Upper lobe of right lung (tissue), 1 donor: ENCODE results near the gene CADM1. TPM values are rescaled to one million over a fixed set of nuclear protein-coding genes. Genes with fewer than 3 reads are reported as not detected.
A peak's percentile ranks its signal among the peaks of the same experiment; 100 is the strongest.

Experiments used
- ATAC-seq: fragments of 200-7000 bp; cut with Tn5 transposase; one replicate; pipeline ENCODE4 v1.9.1; 2020; ENCODE audit warnings: mild to moderate bottlenecking, moderate library complexity
- DNase-seq: peaks from one replicate; pipeline ENCODE4 v3.0.0-alpha.2; 2020
- H3K27ac ChIP-seq: fragments of 200-600 bp; one replicate; pipeline ENCODE4 v1.8.0; 2022
- H3K27me3 ChIP-seq: fragments of 200-600 bp; one replicate; pipeline ENCODE4 v1.8.0; 2022; ENCODE audit warnings: mild to moderate bottlenecking
- H3K36me3 ChIP-seq: fragments of 200-600 bp; one replicate; pipeline ENCODE4 v1.8.0; 2022
- H3K4me1 ChIP-seq: fragments of 200-600 bp; one replicate; pipeline ENCODE4 v1.8.0; 2022
- H3K4me3 ChIP-seq: fragments of 200-600 bp; one replicate; pipeline ENCODE4 v1.8.0; 2022; ENCODE audit warnings: mild to moderate bottlenecking
- H3K9me3 ChIP-seq: fragments of 200-600 bp; one replicate; pipeline ENCODE4 v1.8.0; 2022
- intact Hi-C: fragments of 100-400 bp; cut with DNase I; formaldehyde crosslinking; loops from one replicate; pipeline ENCODE4 v1.11.0; 2022
- total RNA-seq: library from RNA; stranded (reverse); fragmentation: NEBNext Ultra II Directional; extraction: Animal tissue kit (Norgen Biotek cat#: 25700); gene quantifications from one replicate; pipeline ENCODE4 v1.2.1, GENCODE V29; 2021
- TF ChIP-seq, protein P1 (sequence below): fragments of 200-600 bp; IDR thresholded peaks from one replicate; pipeline ENCODE4 v1.8.0; 2022; ENCODE audit warnings: antibody characterized with exemption
- donor health status: DM: no; HTN: yes; CAD: no; lungs with severe emphysema.

Gene CADM1
- total RNA-seq, 1 donor from 2014 or later = 222 TPM

DNA sequence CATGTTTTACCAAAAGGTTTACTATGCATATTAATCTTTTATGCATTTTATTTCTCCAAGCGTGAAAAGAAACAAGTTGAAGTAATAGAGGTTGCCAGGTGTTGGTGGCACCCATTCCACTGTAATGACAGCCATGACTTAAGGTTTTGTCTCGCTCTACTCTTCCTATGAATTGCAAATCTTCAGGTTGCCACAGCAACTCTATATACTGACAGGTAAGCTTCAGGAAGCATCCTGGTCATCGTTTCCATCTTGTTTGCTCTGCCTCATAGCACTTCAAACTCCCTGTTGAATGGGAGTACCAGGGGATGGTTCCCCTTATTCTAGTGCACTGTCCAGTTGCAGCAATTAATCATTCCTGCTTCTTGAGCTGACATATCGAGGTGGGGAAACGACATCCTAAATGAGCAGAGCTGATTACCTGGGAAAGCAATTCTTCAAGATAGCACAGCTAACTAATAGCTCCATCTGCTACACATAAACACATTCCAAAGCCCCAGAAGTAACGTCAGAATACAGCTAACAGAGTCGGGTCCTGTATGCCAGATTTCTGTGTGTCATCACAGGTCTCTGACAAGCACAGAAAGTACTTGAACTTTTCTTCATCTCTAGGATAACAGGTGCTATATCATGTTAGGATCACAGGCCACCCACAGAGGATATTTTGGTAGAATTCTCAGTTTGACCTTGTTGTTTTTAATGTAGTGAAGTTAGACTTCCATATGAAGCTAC is 80.3 kb downstream of the CADM1 start:
- Histone ChIP-seq H3K4me3 (no peak overlapping the region), H3K4me1 (no peaks in the 10 kb centered on the region), H3K9me3 (no peaks in the 10 kb centered on the region), H3K27ac (no peak overlapping the region), H3K36me3 (no peaks in the 10 kb centered on the region), H3K27me3 (no peaks in the 10 kb centered on the region)
- ATAC-seq = no peak
- no peak for DNase-seq
- intact Hi-C loops = no loop called here
- TF ChIP-seq, protein P1, sequence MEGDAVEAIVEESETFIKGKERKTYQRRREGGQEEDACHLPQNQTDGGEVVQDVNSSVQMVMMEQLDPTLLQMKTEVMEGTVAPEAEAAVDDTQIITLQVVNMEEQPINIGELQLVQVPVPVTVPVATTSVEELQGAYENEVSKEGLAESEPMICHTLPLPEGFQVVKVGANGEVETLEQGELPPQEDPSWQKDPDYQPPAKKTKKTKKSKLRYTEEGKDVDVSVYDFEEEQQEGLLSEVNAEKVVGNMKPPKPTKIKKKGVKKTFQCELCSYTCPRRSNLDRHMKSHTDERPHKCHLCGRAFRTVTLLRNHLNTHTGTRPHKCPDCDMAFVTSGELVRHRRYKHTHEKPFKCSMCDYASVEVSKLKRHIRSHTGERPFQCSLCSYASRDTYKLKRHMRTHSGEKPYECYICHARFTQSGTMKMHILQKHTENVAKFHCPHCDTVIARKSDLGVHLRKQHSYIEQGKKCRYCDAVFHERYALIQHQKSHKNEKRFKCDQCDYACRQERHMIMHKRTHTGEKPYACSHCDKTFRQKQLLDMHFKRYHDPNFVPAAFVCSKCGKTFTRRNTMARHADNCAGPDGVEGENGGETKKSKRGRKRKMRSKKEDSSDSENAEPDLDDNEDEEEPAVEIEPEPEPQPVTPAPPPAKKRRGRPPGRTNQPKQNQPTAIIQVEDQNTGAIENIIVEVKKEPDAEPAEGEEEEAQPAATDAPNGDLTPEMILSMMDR = no peak

DNA sequence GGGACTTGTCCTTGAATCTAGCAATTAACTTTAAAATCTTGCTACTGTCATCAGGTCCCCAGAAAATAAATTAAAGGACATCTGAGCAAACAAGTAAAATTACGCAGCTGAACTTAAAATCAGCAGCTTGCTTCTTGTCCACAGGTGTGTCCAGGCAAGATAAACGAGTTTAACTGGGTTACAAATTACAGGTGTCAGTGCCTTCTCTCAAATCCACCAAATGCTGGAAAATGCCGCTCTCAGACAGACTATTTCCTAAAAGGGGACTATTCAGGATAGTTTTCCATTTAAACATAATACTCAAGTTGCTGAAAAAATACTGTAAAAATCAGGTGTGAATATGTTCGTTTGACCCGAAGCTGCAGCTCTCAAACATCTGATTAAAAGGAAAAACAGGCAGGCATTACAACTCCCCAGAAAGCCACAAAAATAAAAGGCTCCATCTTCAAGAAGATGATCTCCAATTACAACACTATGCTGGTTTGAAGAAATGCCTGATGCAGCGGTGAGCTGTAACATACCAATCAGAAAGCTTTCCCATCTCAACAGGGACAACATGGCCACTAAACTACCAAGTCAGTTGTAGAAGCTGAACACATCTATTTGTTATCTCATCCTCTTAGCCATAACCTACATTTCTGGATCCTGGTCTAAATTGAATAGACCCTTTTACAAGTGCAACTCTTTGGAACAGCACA is 82.1 kb downstream of the CADM1 start:
- TF ChIP-seq, protein P1 = no peak

DNA sequence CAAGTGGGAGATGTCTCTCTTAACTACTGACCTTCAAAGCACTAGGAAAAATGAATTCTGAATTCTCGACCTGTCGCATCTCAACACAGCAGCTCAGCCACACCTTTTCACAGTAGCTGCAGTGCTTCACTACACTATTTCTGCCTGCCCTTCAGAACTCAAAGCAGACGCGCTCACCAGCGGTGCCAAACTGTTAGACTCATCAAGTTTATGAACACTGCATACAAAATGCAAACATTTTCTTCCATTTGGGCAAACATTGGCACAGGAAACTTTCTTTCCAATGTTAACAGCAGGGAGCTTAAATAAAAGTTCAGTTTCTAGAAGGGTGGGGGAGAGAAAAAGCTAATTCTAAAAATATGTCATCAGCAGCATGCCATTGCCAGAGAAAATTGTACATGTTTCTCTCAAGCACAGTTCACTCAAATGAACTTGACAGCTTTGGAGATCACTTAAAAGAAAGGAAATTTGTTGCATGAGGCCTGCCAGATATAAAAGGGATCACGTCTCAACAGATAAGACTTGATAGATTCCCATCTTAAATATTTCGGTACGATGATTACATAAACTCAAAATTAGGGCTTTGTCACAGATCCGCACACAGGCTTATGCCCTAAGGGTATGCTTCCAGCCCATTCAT is 82.7 kb downstream of the CADM1 start:
- intact Hi-C loops = no loop called here
- no peak overlapping the region for H3K4me3 ChIP-seq
- DNase-seq (no peak), ATAC-seq (peak; percentile 34)
- H3K36me3 ChIP-seq = no peaks in the 10 kb centered on the region
- no peaks in the 10 kb centered on the region for H3K27me3 ChIP-seq
- H3K9me3 ChIP-seq = no peaks in the 10 kb centered on the region
- TF ChIP-seq, protein P1 = no peak
- H3K27ac ChIP-seq = no peak overlapping the region
- H3K4me1 ChIP-seq = no peaks in the 10 kb centered on the region

More for the DNA sequence above, 82.1 kb downstream of the CADM1 start:
- no peaks in the 10 kb centered on the region for H3K36me3 ChIP-seq
- H3K27me3 ChIP-seq = no peaks in the 10 kb centered on the region
- intact Hi-C loops = no loop called here
- ATAC-seq (no peak), DNase-seq (no peak)
- H3K9me3 ChIP-seq = no peaks in the 10 kb centered on the region
- no peaks in the 10 kb centered on the region for H3K4me1 ChIP-seq
- no peak overlapping the region for H3K27ac ChIP-seq
- no peak overlapping the region for H3K4me3 ChIP-seq

DNA sequence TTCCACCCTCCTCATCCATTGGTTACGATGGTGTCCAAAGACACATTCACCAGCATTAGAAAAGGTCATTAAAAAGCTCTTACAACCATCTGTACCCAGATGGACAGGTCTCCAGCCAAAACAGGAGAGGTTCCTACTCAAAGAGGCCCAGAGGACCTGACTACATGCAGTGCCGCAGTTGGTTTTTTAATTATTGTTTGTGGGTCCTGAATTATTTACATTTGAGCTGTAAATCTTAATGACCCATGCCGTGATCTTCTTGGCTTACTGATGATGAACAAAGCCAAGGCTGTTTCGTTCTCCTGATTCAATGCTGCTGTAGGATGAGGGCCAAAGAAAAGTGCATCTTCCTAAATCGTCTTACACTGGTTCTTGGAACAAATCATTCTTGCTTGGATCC is 83.7 kb downstream of the CADM1 start:
- Histone ChIP-seq H3K36me3 (no peaks in the 10 kb centered on the region), H3K4me3 (no peak overlapping the region), H3K9me3 (no peaks in the 10 kb centered on the region), H3K27ac (no peak overlapping the region), H3K27me3 (no peaks in the 10 kb centered on the region), H3K4me1 (no peaks in the 10 kb centered on the region)
- ATAC-seq (no peak), DNase-seq (no peak)
- TF ChIP-seq, protein P1 = no peak
- intact Hi-C loops = no loop called here

DNA sequence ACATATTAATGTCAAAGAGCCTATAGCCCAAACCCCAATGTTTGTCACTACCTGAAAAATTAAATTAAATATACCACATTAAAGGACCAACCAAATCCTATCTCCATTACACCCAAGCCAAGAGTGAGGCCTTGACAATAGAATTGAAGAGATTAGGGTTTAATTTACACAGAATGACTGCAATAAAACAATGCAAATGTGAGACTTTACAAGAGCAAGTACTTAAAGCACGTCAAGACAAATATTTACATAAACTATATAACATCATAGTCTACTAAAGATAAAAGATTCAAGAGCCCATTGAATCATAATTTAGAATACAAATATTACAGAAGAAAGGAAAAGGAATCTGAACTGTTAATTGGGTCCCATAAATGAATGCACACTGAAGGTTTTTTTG is 85.6 kb downstream of the CADM1 start:
- Histone ChIP-seq H3K9me3 (no peaks in the 10 kb centered on the region), H3K27ac (no peak overlapping the region), H3K4me3 (no peak overlapping the region), H3K4me1 (no peaks in the 10 kb centered on the region), H3K27me3 (no peaks in the 10 kb centered on the region), H3K36me3 (no peaks in the 10 kb centered on the region)
- ATAC-seq (no peak), DNase-seq (no peak)
- intact Hi-C loops = no loop called here
- TF ChIP-seq, protein P1 = no peak
